GM18505 (cell line): Measurements from ENCODE around the gene SMIM12.
"Not testable (repeated sequence)": the region's sequence is repeated elsewhere in the genome, so short reads cannot be mapped to it uniquely, and the experiment has no call there.

Source experiments
- ATAC-seq: cut with Tn5 transposase; IDR thresholded peaks from one replicate; pipeline ENCODE4 v1.9.1; 2021; ENCODE audit not compliant: unreplicated experiment
- POLR2A ChIP-seq: IDR thresholded peaks from 4 replicates; pipeline ENCODE4 v1.6.1; 2011; ENCODE audit warnings: borderline replicate concordance; ENCODE audit not compliant: insufficient read depth, insufficient read length; ENCODE audit errors: extremely low read depth

Gene SMIM12

DNA sequence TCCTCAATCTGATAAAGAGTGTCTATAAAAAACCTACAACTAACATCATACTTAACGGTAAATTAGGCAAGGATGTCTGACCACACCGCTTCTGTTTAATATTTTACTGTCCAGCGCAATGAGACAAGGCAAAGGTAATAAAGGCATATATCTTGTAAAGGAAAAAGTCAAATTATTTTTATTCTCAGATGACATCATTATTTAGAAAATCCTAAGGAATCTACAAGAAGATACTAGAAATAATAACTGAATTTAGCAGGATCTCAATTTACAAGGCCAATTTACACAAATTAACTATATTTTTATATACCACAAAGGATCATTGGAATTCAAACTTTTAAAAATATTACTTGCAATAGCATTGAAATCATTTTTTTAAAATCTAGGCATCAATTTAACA, 37.3 kb downstream of the SMIM12 start:
- TF ChIP-seq POLR2A: no peak
- no peak for ATAC-seq

DNA sequence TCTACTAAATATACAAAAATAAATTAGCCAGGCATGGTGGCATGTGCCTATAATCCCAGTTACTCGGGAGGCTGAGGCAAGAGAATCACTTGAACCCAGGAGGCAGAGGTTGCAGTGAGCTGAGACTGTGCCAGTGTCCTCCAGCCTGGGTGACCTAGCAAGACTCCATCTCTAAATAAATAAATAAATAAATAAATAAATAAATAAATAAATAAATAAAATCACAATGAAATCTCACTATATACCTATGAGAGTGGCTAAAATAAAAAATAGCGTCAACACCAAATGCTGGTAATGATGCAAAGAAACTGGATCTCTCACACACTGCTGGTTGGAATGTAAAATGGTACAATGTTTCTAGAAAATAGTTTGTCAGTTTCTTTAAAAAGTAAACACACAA, 40.7 kb downstream of the SMIM12 start:
- not testable (repeated sequence) for ATAC-seq

DNA sequence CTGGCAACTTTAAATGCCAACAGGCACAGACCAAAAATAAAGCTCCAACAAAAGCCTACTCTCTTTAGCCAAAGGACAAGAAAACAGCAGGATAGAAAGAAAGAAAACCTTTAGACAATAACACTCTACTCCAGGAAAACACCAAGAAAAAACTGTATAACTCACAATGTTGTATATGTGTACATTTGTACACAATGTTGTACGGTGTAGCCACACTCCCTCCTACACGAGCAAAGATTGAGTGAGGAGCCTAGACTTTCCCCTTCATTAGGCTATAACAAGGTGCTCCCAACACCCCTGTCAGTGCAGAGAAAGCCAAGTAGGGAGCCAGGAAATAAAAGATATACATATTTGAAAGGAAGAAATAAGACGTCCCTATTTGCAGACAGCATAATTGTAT, 42.8 kb downstream of the SMIM12 start:
- ATAC-seq: no peak
- no peak for TF ChIP-seq POLR2A

DNA sequence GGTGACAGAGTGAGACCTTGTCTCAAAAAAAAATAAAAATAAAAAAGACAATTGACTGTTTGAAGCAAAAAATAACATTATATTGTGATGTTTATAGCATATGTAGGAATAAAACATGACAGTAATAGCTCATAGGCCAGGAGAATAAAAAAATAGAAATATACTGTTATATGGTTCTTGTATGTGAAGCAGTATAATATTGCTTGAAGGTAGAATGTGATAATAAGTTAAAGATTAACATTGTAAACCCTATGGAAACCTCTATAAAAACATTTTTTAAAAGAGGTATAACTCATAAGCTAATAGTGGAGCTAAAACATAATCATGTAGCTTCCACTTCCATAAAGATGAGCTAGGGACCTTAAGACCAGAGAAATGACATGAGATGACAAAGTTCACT, 43.2 kb downstream of the SMIM12 start:
- no peak for ATAC-seq
- TF ChIP-seq POLR2A: no peak

DNA sequence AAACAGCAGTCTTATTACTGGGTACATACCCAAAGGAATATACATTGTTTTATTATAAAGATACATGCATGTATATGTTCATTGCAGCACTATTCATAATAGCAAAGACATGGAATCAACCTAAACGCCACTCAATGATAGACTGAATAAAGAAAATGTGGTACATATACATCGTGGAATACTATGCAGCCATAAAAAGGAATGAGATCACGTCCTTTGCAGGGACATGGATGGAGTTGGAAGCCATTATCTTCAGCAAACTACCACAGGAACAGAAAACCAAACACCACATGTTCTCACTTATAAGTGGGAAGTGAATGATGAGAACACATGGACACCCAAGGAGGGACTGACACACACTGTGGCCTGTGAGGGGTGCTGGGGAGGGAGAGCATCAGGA, 48.8 kb downstream of the SMIM12 start:
- ATAC-seq: not testable (repeated sequence)

DNA sequence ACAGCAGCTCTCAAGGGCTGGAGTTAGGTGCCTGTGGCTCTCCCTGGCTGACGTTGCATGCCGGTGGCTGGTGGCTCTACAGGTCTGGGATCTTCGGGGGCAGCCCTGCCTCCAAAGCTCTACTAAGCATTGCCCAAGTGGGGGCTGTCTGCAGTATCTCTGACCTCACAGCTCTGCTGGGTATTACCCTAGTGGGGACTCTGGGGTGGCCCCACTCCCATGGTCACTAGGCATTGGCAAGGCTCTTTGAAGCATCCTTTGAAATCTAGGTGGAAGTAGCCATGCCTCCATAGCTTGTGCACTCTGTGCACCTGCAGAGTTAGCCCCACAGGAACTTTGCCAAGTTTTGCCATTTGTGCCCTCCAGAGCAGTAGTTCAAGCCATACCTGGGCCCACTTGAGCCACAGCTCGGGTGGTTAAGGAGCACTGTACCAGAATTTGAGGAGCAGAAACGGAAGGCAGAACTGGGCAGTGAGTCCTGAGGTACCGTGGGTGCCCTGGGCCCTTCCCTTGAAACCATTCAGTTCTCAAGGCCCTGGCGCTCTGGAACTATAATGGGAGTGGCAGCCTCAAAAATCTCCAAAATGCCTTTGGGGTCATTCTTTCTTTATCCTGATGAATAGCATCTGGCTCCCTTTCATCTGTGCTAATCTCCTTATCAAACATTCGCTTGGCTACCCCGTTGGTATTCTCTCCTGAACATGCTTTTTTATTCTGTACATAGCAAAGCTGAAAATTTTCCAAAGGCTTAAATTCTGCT, 51.3 kb downstream of the SMIM12 start:
- ATAC-seq: no peak
- no peak for TF ChIP-seq POLR2A

DNA sequence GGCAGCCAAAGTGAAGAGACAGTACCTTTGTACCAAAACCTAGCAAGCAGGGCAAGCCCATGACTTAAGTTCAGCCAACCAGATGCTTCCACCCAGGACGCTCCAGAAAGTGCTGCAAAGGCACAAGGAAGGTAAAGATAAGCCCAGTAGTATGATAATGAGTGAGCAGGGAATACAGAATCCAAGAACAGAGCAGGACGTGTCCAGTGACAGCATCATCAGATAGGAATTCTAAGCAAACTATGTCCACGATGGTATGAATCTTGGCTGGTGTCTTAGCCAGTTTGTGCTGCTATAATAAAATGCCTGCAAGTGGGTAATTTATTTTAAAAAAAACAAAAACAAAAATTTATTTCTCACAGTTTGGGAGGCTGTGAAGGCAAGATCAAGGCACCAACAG, 53.2 kb downstream of the SMIM12 start:
- no peak for ATAC-seq
- no peak for TF ChIP-seq POLR2A

DNA sequence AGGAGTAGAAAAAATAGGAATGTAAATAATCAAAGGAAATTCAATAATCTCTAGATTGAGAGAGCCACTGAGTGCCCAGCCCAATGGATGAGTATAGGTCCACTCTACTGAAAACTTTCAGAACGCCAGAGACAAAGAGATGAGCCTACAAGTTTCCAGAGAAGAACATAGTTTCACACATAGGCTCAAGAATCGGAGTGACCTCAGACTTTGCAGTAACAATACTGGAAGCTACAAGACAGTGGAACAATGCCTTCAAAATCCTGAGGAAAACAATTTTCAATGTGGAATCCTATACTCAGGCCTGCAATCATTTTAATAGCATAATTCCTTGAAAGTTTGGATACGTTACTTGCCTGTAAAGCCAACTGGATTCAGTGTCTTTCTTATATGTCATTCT, 55.8 kb downstream of the SMIM12 start:
- ATAC-seq: no peak
- no peak for TF ChIP-seq POLR2A
